ENCODE measurements around the gene GDPD4. TPM values are rescaled to one million over a fixed set of nuclear protein-coding genes. Genes with fewer than 3 reads are reported as not detected.

The GDPD4 gene
- total RNA-seq, 1 donor from 2014 or later, result not detected

DNA sequence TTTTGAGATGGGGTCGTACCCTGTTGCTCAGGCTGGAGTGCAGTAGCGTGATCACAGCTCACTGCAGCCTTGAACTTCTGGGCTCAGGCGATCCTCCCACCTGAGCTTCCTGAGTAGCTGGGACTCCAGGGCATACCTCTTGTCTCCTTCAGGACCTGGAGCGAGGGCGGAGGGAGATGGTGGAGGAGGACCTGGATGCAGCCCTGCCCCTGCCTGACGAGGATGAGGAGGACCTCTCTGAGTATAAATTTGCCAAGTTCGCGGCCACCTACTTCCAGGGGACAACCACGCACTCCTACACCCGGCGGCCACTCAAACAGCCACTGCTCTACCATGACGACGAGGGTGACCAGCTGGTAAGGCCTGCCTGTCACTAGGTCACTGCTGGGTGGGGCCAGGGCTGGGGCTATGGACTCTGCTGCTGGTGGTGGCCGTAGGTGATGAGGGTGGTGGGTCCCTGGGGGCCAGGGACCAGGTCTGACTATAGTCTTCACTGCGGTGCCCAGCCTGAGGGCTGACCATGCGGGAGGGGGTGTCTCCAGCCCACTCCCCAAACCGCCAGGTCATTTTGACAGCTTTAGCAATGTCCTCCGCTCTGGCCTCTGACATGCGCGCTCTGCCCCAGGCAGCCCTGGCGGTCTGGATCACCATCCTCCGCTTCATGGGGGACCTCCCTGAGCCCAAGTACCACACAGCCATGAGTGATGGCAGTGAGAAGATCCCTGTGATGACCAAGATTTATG is 119.5 kb downstream of the GDPD4 start:
- H3K36me3 Mint-ChIP-seq (ENCODE audit: unreplicated experiment), result no peaks in the 10 kb centered on the region
- H3K27ac Mint-ChIP-seq (ENCODE audit: unreplicated experiment), result no peak overlapping the region
- H3K4me3 Mint-ChIP-seq (ENCODE audit: unreplicated experiment), result no peak overlapping the region
- H3K27me3 Mint-ChIP-seq (ENCODE audit: unreplicated experiment), result no peaks in the 10 kb centered on the region
- H3K9me3 Mint-ChIP-seq (ENCODE audit: unreplicated experiment), result peaks cover 4% of the 10 kb centered on the region
- DNase-seq, result no peak
- H3K4me1 Mint-ChIP-seq (ENCODE audit: low read depth, unreplicated experiment), result no peaks in the 10 kb centered on the region
- TF ChIP-seq, protein P1, sequence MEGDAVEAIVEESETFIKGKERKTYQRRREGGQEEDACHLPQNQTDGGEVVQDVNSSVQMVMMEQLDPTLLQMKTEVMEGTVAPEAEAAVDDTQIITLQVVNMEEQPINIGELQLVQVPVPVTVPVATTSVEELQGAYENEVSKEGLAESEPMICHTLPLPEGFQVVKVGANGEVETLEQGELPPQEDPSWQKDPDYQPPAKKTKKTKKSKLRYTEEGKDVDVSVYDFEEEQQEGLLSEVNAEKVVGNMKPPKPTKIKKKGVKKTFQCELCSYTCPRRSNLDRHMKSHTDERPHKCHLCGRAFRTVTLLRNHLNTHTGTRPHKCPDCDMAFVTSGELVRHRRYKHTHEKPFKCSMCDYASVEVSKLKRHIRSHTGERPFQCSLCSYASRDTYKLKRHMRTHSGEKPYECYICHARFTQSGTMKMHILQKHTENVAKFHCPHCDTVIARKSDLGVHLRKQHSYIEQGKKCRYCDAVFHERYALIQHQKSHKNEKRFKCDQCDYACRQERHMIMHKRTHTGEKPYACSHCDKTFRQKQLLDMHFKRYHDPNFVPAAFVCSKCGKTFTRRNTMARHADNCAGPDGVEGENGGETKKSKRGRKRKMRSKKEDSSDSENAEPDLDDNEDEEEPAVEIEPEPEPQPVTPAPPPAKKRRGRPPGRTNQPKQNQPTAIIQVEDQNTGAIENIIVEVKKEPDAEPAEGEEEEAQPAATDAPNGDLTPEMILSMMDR (IDR thresholded peaks at IDR 0.05; ENCODE audit: partially characterized antibody, unreplicated experiment), result no peak

DNA sequence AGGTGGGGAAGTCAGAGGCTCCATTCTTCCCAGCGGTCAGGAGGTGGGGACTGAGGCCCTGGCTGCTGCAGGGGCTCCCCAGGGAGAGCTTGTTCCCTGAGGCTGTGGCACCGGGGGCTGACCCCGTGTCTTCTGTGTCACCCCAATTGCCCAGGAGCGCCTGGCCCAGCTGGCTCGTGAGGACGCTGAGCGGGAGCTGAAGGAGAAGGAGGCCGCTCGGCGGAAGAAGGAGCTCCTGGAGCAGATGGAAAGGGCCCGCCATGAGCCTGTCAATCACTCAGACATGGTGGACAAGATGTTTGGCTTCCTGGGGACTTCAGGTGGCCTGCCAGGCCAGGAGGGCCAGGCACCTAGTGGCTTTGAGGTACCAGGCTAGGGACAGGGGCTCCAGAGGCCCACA is 120.3 kb downstream of the GDPD4 start:
- DNase-seq, result no peak
- Mint-ChIP-seq H3K27ac (ENCODE audit: unreplicated experiment) (no peak overlapping the region), H3K27me3 (ENCODE audit: unreplicated experiment) (no peaks in the 10 kb centered on the region), H3K4me1 (ENCODE audit: low read depth, unreplicated experiment) (no peaks in the 10 kb centered on the region), H3K9me3 (ENCODE audit: unreplicated experiment) (peaks cover 5% of the 10 kb centered on the region), H3K36me3 (ENCODE audit: unreplicated experiment) (no peaks in the 10 kb centered on the region), H3K4me3 (ENCODE audit: unreplicated experiment) (no peak overlapping the region)
- TF ChIP-seq, protein P1 (IDR thresholded peaks at IDR 0.05; ENCODE audit: partially characterized antibody, unreplicated experiment), result no peak

DNA sequence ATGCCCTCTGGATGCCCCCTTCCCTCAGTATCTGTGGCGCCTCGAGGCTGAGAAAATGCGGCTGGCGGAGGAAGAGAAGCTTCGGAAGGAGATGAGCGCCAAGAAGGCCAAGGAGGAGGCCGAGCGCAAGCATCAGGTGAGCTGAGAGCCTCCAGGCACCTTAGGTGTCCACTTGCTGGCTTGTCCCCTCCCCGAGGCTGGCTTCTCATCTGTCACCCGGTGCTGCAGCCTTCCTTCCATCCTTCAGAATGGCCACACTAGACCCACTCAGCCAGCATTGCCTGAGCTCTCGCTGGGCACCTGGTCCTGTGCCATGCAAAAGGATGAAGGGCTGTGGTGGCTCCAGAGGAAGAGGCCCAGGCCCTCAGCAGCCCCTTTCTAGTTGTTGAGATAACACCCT is 121.1 kb downstream of the GDPD4 start:
- Mint-ChIP-seq H3K36me3 (ENCODE audit: unreplicated experiment) (no peaks in the 10 kb centered on the region), H3K27ac (ENCODE audit: unreplicated experiment) (no peak overlapping the region), H3K4me3 (ENCODE audit: unreplicated experiment) (no peak overlapping the region), H3K4me1 (ENCODE audit: low read depth, unreplicated experiment) (peaks cover under 1% of the 10 kb centered on the region), H3K27me3 (ENCODE audit: unreplicated experiment) (no peaks in the 10 kb centered on the region), H3K9me3 (ENCODE audit: unreplicated experiment) (peaks cover 7% of the 10 kb centered on the region)
- DNase-seq, result no peak
- TF ChIP-seq, protein P1 (IDR thresholded peaks at IDR 0.05; ENCODE audit: partially characterized antibody, unreplicated experiment), result no peak

DNA sequence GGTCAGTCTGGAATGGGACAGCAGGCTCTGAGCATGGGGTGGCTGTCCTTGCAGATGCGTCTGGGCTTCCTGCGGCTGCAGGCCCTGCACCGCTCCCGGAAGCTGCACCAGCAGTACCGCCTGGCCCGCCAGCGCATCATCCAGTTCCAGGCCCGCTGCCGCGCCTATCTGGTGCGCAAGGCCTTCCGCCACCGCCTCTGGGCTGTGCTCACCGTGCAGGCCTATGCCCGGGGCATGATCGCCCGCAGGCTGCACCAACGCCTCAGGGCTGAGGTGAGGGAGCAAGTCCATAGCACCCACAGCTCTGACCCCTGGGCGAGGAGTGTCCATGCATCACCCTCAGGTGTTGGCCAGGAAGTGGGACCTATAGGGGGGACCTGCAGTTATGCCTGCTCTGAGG is 121.8 kb downstream of the GDPD4 start:
- H3K27me3 Mint-ChIP-seq (ENCODE audit: unreplicated experiment), result no peaks in the 10 kb centered on the region

DNA sequence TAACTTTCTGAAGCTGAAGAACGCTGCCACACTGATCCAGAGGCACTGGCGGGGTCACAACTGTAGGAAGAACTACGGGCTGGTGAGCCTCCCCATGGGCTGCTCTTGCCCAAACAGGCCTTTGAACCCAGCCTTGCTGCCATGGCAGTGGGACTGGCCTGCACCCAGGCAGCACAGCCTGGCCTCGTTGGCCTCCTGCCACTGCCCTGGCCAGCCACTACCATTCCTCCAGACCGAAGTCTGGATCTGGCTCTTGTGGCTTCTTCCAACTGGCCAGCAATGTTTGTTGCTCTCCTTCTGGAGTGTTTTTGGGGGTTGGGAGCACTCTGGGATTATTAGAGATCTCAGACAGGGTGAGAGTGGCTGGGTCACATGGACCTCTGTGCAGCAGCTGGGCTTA is 122.4 kb downstream of the GDPD4 start:
- Mint-ChIP-seq H3K4me3 (ENCODE audit: unreplicated experiment) (no peak overlapping the region), H3K27me3 (ENCODE audit: unreplicated experiment) (peaks cover 4% of the 10 kb centered on the region), H3K9me3 (ENCODE audit: unreplicated experiment) (peaks cover 9% of the 10 kb centered on the region), H3K4me1 (ENCODE audit: low read depth, unreplicated experiment) (peaks cover 7% of the 10 kb centered on the region), H3K36me3 (ENCODE audit: unreplicated experiment) (no peaks in the 10 kb centered on the region), H3K27ac (ENCODE audit: unreplicated experiment) (no peak overlapping the region)
- DNase-seq, result no peak
- TF ChIP-seq, protein P1 (IDR thresholded peaks at IDR 0.05; ENCODE audit: partially characterized antibody, unreplicated experiment), result no peak

More for the DNA sequence above, 121.8 kb downstream of the GDPD4 start:
- Mint-ChIP-seq H3K4me3 (ENCODE audit: unreplicated experiment) (no peak overlapping the region), H3K9me3 (ENCODE audit: unreplicated experiment) (peaks cover 7% of the 10 kb centered on the region), H3K27ac (ENCODE audit: unreplicated experiment) (no peak overlapping the region), H3K36me3 (ENCODE audit: unreplicated experiment) (no peaks in the 10 kb centered on the region), H3K4me1 (ENCODE audit: low read depth, unreplicated experiment) (peaks cover 2% of the 10 kb centered on the region)
- DNase-seq, result no peak
- TF ChIP-seq, protein P1 (IDR thresholded peaks at IDR 0.05; ENCODE audit: partially characterized antibody, unreplicated experiment), result no peak
